ENCODE data around the gene NLK.

The NLK gene

DNA sequence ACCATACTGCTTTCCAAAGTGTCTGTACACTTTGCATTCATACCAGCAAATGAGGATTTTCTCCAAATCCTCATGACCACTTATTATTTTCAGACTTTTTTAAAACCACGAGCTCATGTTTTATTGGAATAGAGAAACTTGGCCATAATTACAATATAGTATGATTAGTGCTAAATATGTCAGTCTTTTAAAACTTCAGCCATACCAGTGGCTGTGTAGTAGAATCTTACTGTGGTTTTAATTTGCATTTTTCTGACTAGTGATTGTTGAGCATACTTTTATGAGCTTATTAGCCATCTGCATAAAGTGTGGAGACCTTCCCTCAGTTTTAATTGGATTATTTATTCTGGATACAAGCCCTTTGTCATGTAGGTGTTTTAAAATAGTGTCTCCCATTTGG, 57.8 kb downstream of the NLK start:
- no peak overlapping the region for H3K4me3 ChIP-seq (replicated peaks in 1 of 2; ENCODE audit: low read depth in 2 of 2, low read length in 2 of 2)
- DNase-seq (ENCODE audit: low read depth in 2 of 2), result no peak
- TF ChIP-seq, protein P1, sequence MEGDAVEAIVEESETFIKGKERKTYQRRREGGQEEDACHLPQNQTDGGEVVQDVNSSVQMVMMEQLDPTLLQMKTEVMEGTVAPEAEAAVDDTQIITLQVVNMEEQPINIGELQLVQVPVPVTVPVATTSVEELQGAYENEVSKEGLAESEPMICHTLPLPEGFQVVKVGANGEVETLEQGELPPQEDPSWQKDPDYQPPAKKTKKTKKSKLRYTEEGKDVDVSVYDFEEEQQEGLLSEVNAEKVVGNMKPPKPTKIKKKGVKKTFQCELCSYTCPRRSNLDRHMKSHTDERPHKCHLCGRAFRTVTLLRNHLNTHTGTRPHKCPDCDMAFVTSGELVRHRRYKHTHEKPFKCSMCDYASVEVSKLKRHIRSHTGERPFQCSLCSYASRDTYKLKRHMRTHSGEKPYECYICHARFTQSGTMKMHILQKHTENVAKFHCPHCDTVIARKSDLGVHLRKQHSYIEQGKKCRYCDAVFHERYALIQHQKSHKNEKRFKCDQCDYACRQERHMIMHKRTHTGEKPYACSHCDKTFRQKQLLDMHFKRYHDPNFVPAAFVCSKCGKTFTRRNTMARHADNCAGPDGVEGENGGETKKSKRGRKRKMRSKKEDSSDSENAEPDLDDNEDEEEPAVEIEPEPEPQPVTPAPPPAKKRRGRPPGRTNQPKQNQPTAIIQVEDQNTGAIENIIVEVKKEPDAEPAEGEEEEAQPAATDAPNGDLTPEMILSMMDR (IDR thresholded peaks at IDR 0.05; ENCODE audit: low read depth, low read length), result no peak

DNA sequence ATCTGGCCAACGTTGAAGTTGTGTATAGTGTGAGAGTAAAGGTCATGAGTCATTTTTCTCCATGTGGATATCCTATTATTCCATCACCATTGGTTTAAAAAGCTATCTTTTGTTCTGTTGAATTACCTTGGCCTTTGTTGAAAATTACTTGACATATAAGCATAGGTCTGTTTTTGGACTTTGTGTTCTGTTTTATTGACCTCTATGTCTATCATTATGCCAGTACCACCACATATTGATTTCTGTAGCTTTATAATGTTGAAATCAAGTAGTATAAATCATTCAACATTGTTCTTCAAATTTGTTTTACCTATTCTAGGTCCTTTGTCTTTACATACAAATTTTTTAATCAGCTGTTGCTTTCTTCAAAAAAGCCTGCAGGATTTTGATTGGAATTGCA, 58.5 kb downstream of the NLK start:
- DNase-seq (ENCODE audit: low read depth in 2 of 2), result no peak
- TF ChIP-seq, protein P1 (IDR thresholded peaks at IDR 0.05; ENCODE audit: low read depth, low read length), result no peak
- no peak overlapping the region for H3K4me3 ChIP-seq (replicated peaks in 1 of 2; ENCODE audit: low read depth in 2 of 2, low read length in 2 of 2)

DNA sequence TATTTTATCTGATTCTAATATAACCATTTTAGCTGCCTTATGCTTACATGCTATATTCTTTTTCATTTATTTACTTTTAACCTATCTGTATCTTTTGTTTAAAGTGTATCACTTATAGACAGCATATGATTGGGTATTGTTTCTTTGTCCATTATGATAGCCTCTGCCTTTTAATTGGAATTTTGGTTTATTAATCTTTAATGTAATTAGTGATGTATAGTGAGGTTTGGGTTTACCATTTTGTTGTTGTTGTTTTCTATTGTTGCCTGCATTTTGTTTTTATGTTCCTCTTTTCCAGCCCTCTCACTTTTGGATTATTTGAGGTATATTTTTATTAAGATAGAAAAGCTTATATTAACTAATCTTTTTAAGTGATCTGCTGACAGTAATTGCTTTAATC, 59.4 kb downstream of the NLK start:
- H3K4me3 ChIP-seq (replicated peaks in 1 of 2; ENCODE audit: low read depth in 2 of 2, low read length in 2 of 2), result no peak overlapping the region
- no peak for DNase-seq (ENCODE audit: low read depth in 2 of 2)
- TF ChIP-seq, protein P1 (IDR thresholded peaks at IDR 0.05; ENCODE audit: low read depth, low read length), result no peak

DNA sequence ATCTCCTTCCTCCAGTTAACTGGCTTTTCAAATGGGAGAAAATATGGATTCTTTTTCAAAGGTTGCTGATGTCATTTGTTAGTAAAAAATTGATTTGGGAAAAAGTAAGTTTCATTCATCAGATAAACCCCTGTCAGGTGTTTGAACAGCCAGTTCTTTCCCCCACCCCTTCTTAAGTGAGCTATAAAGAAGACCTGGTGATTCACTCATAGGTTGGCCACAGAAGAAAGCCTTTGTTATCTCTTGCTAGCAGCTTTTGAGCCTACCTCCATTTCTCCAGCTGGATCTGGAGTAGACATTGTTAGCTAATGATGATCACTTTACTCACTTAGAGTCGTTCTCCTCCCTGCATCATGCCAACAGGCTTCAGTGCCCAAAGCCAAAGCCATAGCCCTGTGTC, 63.0 kb downstream of the NLK start:
- TF ChIP-seq, protein P1 (IDR thresholded peaks at IDR 0.05; ENCODE audit: low read depth, low read length), result no peak
- DNase-seq (ENCODE audit: low read depth in 2 of 2), result no peak
- no peak overlapping the region for H3K4me3 ChIP-seq (replicated peaks in 1 of 2; ENCODE audit: low read depth in 2 of 2, low read length in 2 of 2)

DNA sequence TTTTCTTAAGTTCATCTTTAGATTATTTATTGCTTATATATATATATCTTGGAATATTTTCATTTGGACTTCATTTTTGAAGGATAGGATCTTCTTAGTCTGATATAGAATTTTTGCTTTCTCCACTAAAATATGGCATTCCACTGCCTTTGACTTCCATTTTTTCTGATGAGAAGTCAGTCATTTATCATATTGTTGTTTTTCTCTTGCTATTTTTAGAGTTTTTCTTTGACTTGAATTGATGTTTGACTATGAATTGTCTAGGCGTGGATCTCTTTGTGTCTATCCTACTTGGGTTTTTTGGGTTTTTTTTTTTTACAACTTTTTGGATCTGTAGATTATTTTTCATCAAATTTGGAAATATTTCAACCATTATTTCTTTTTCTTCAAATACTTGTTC, 67.7 kb downstream of the NLK start:
- TF ChIP-seq, protein P1 (IDR thresholded peaks at IDR 0.05; ENCODE audit: low read depth, low read length), result no peak
- no peak overlapping the region for H3K4me3 ChIP-seq (replicated peaks in 1 of 2; ENCODE audit: low read depth in 2 of 2, low read length in 2 of 2)
- no peak for DNase-seq (ENCODE audit: low read depth in 2 of 2)

DNA sequence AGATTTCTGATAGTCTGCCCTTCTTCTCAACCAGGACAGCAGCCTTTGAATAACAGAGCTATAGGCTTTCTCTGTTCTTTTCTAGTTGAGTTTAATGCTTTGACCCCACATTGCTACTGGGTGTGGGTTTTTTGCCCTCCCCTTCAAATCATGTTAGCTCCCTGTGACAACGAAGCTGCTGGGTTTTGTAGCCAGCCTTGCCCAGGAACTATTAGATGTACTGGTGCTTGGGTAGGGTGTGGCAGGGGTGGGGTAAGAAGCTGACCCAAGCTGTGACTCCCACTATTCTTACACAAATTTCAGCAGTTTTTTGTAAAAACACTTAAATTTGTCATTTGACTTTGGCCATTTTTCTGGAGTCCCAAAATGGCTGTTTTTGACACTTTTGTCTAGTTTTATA, 69.7 kb downstream of the NLK start:
- TF ChIP-seq, protein P1 (IDR thresholded peaks at IDR 0.05; ENCODE audit: low read depth, low read length), result no peak
- DNase-seq (ENCODE audit: low read depth in 2 of 2), result peak in 1 of 2 donors; percentile 10

DNA sequence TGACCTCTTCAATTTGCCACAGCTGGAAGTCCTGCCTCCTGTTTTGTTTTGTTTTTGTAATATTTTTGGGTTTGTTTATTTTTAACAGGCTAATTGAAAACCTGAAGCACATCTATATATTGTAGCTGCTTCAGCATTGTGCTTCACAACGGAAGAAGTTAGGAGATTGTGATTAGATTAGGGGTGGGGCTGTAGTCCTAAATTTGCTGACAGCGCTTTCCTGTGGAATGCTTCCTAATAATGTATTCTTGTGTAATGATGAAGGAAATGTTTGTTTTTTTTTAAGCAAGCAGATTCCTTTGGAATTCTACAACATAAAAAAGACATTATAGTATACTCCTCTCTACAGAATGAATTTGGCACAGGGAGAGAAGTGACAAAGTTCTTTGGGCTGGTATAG, 70.1 kb downstream of the NLK start:
- H3K4me3 ChIP-seq (replicated peaks in 1 of 2; ENCODE audit: low read depth in 2 of 2, low read length in 2 of 2), result no peak overlapping the region
- DNase-seq (ENCODE audit: low read depth in 2 of 2), result peak; percentile 46 to 50
- TF ChIP-seq, protein P1 (IDR thresholded peaks at IDR 0.05; ENCODE audit: low read depth, low read length), result no peak

More for the DNA sequence above, 69.7 kb downstream of the NLK start:
- H3K4me3 ChIP-seq (replicated peaks in 1 of 2; ENCODE audit: low read depth in 2 of 2, low read length in 2 of 2), result no peak overlapping the region

All from cardiac fibroblast (primary cell).